ENCODE data around the gene BTG1.

- TF ChIP-seq NFRKB (IDR thresholded peaks at IDR 0.05) (no peak), HDGF (IDR thresholded peaks at IDR 0.05; ENCODE audit: borderline replicate concordance) (no peak), BHLHE40 (IDR thresholded peaks at IDR 0.05; ENCODE audit: borderline replicate concordance) (no peak), TARDBP (IDR thresholded peaks at IDR 0.05) (no peak), FOXA1 (IDR thresholded peaks at IDR 0.05) (no peak), SP1 (IDR thresholded peaks at IDR 0.05) (no peak), ZNF384 (IDR thresholded peaks at IDR 0.05) (no peak), FOXM1 (IDR thresholded peaks at IDR 0.05; ENCODE audit: borderline replicate concordance) (no peak), L3MBTL2 (conservative IDR thresholded peaks at IDR 0.05) (no peak), ARNT (IDR thresholded peaks at IDR 0.05) (no peak), LEF1 (IDR thresholded peaks at IDR 0.05; ENCODE audit: borderline replicate concordance) (no peak)
Measured at GRCh38 chr12:92138144-92138543, 7.5 kb downstream of the BTG1 start.

Measured in HEK293T (cell line).